ENCODE measurements around the gene PLA2G4C. TPM values are rescaled to one million over a fixed set of nuclear protein-coding genes. Genes with fewer than 3 reads are reported as not detected.

PLA2G4C gene
- polyA plus RNA-seq, 1 donor from 2014 or later = 2.4 TPM

GRCh38 chr19:48010932-48011758 is 99.5 kb downstream of the PLA2G4C start:
- H3K36me3 Mint-ChIP-seq = no peaks in the 10 kb centered on the region
- no peaks in the 10 kb centered on the region for H3K4me1 Mint-ChIP-seq
- H3K4me3 Mint-ChIP-seq = no peak overlapping the region
- peaks cover 2 to 11% (median 10%) of the 10 kb centered on the region in 3 donors for H3K9me3 Mint-ChIP-seq
- peaks cover 2% of the 10 kb centered on the region for H3K27me3 Mint-ChIP-seq
- H3K27ac Mint-ChIP-seq = no peak overlapping the region

- no peak overlapping the region for H3K4me3 Mint-ChIP-seq
- H3K4me1 Mint-ChIP-seq = no peaks in the 10 kb centered on the region
- peaks cover 2% of the 10 kb centered on the region for H3K36me3 Mint-ChIP-seq
- H3K27me3 Mint-ChIP-seq = peaks cover 8% of the 10 kb centered on the region
- H3K27ac Mint-ChIP-seq = no peak overlapping the region
- peaks cover 2 to 11% (median 8%) of the 10 kb centered on the region in 3 donors for H3K9me3 Mint-ChIP-seq
These were observed 103.9 kb downstream of the PLA2G4C start for GRCh38 chr19:48006762-48007161.

GRCh38 chr19:48004236-48004635 is 106.4 kb downstream of the PLA2G4C start:
- Mint-ChIP-seq H3K27ac (no peak overlapping the region), H3K36me3 (peaks cover 2% of the 10 kb centered on the region), H3K4me3 (no peak overlapping the region), H3K27me3 (peaks cover 9% of the 10 kb centered on the region), H3K9me3 (peaks cover 2 to 14% (median 8%) of the 10 kb centered on the region in 3 donors), H3K4me1 (no peaks in the 10 kb centered on the region)

DNA sequence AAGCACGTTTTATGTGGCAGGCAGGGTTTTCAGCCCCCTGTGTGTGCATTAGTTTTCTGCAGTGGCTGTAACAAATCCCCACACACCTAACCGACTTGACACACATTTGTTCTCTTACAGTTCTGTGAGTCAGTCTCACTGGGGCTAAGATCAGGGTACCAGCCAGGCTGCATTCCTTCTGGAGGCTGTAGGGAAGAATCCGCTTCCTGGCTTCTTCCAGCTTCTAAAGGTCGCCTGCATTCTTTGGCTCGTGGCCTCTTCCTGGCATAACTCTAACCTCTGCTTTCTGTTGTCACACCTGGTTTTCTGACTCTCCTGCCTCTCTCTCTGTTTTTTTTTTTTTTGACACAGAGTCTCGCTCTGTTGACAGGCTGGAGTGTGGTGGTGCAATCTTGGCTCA is 109.8 kb downstream of the PLA2G4C start:
- Mint-ChIP-seq H3K36me3 (peaks cover 5% of the 10 kb centered on the region), H3K4me1 (no peaks in the 10 kb centered on the region), H3K27me3 (peaks cover 12% of the 10 kb centered on the region), H3K9me3 (peaks cover 4 to 12% (median 5%) of the 10 kb centered on the region in 3 donors), H3K4me3 (no peak overlapping the region), H3K27ac (no peak overlapping the region)

DNA sequence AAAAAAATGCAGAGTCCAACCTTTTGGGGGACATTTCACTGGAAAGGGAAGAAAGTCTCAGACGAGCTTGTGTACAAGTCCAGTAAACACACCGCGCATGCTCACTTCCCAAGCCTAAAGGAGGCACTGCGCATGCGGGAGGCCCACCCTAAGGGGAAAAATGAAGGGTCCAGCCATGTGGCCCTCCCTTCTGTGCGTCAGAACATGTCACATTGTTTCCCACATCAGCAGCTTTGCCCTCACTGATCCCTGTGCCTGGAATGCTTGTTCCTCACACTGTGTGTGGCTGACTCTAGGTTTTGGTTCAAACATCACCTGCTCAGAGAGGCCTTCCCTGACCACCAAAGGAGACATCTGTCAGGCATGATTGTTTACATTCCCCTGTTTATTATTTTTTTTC is 111.8 kb downstream of the PLA2G4C start:
- Mint-ChIP-seq H3K27ac (no peak overlapping the region), H3K36me3 (peaks cover 2% of the 10 kb centered on the region), H3K27me3 (peaks cover 7% of the 10 kb centered on the region), H3K4me1 (no peaks in the 10 kb centered on the region), H3K4me3 (no peak overlapping the region), H3K9me3 (peaks cover 4 to 10% (median 6%) of the 10 kb centered on the region in 3 donors)

Other genes starting within 250 kb of the PLA2G4C start
- gene SULT2A1, start 224.5 kb downstream of the PLA2G4C start, polyA plus RNA-seq = not detected
- not detected for gene BSPH1, start 118.6 kb downstream of the PLA2G4C start, polyA plus RNA-seq
- gene ELSPBP1, start 116.2 kb downstream of the PLA2G4C start, polyA plus RNA-seq = not detected
- gene CABP5, start 66.7 kb downstream of the PLA2G4C start, polyA plus RNA-seq = not detected
- gene LIG1, start 59.5 kb upstream of the PLA2G4C start, polyA plus RNA-seq = 30.1 TPM
- gene ZSWIM9, start 59.9 kb upstream of the PLA2G4C start, polyA plus RNA-seq = 2.4 TPM
- 85.7 TPM for gene CARD8, start 145.1 kb upstream of the PLA2G4C start, polyA plus RNA-seq
- 0.30 TPM for gene ZNF114, start 159.3 kb upstream of the PLA2G4C start, polyA plus RNA-seq
- gene EMP3, start 214.7 kb upstream of the PLA2G4C start, polyA plus RNA-seq = 586 TPM

All from IgD-negative memory B cell (primary cell).